ENCODE measurements around the gene CPED1. TPM values are rescaled to one million over a fixed set of nuclear protein-coding genes. Genes with fewer than 3 reads are reported as not detected.

The CPED1 gene
- total RNA-seq, 1 experiment from 2014 or later, result 0.13 TPM

GRCh38 chr7:121275204-121275603 lies 286.7 kb downstream of the CPED1 start:
- no peaks in the 10 kb centered on the region for H3K36me3 Mint-ChIP-seq (ENCODE audit: insufficient read depth in 1 of 3, low read depth in 3 of 3)
- no peak for TF ChIP-seq CTCF (conservative IDR thresholded peaks at IDR 0.05)
- Histone ChIP-seq H3K27ac (ENCODE audit: insufficient read length, low read depth, low read length) (no peak overlapping the region), H3K9ac (ENCODE audit: extremely low read depth, insufficient read length, low read length) (no peak overlapping the region), H2BK15ac (ENCODE audit: low read depth, low read length) (no peak overlapping the region), H3K18ac (ENCODE audit: insufficient read length, low read depth, low read length) (no peak overlapping the region), H4K8ac (replicated peaks; ENCODE audit: insufficient read length, low read depth, low read length) (no peak overlapping the region), H2BK120ac (ENCODE audit: low read depth, low read length, poor library complexity, severe bottlenecking) (no peak overlapping the region), H3K23ac (ENCODE audit: insufficient read length, low read depth, low read length) (no peak overlapping the region), H4K91ac (ENCODE audit: insufficient read length, low read depth, low read length) (no peak overlapping the region), H4K5ac (ENCODE audit: insufficient read length, low read depth, low read length) (no peak overlapping the region), H3K4me2 (ENCODE audit: insufficient read depth, insufficient read length, low read length) (no peak overlapping the region), H3K9me3 (ENCODE audit: control insufficient read depth, low read depth, low read length) (no peaks in the 10 kb centered on the region), H2BK20ac (ENCODE audit: low read depth, low read length, poor library complexity, severe bottlenecking) (no peak overlapping the region), H3K23me2 (ENCODE audit: insufficient read length, low read depth, low read length, poor library complexity, severe bottlenecking) (no peaks in the 10 kb centered on the region), H3K79me2 (ENCODE audit: insufficient read depth, low read length) (no peaks in the 10 kb centered on the region), H3K4ac (ENCODE audit: low read depth, low read length) (no peak overlapping the region), H3K4me1 (ENCODE audit: insufficient read depth, low read length) (0 out of 2 replicates have a peak, but pooled peaks cover 2% of the 10 kb centered on the region), H2AFZ (ENCODE audit: low read length) (no peak overlapping the region), H3K27me3 (ENCODE audit: insufficient read depth, low read length) (no peaks in the 10 kb centered on the region), H2BK12ac (ENCODE audit: insufficient read length, low read depth, low read length) (no peak overlapping the region), H3T11ph (ENCODE audit: low read length) (no peak overlapping the region), H2AK5ac (ENCODE audit: insufficient read length, low read length) (no peak overlapping the region), H3K79me1 (ENCODE audit: insufficient read depth, low read depth, low read length, poor library complexity, severe bottlenecking) (no peaks in the 10 kb centered on the region), H4K20me1 (ENCODE audit: control insufficient read depth, insufficient read depth, insufficient read length) (no peaks in the 10 kb centered on the region), H3K14ac (ENCODE audit: insufficient read depth, low read length) (no peak overlapping the region), H2BK5ac (ENCODE audit: insufficient read length, low read length) (no peak overlapping the region), H3K56ac (ENCODE audit: insufficient read length, low read depth, low read length) (no peak overlapping the region)
- no peaks in the 10 kb centered on the region for H3K27me3 Mint-ChIP-seq (ENCODE audit: low read depth)
- WGBS (ENCODE audit: extremely low coverage, insufficient read length, low lambda C conversion rate), result no CpG with 5 or more reads among the region's 3 CpGs
- DNase-seq, result no peak
- no peak overlapping the region for H3K4me3 Mint-ChIP-seq
- no peaks in the 10 kb centered on the region; a peak in 1 of 5 replicates for H3K9me3 Mint-ChIP-seq
- H3K27ac Mint-ChIP-seq, result no peak overlapping the region
- H3K4me1 Mint-ChIP-seq, result peaks cover 11 to 13% of the 10 kb centered on the region in 2 experiments

Measured in H9 (cell line).